Smooth muscle cell (in vitro differentiated cells): ENCODE measurements around the gene COBLL1. TPM values are rescaled to one million over a fixed set of nuclear protein-coding genes. Genes with fewer than 3 reads are reported as not detected.

Source experiments
- DNase-seq: peaks from one replicate; lab custom pipeline; 2025; ENCODE audit not compliant: unreplicated experiment; lab: John Stamatoyannopoulos, UW
- H2AFZ ChIP-seq: fragments of 200-600 bp; sonication (generic); 2 replicates; pipeline ENCODE4 v1.6.0; 2016; ENCODE audit warnings: antibody characterized with exemption, low read depth, mild to moderate bottlenecking
- H3F3A ChIP-seq: fragments of 200-600 bp; sonication (generic); 2 replicates; pipeline ENCODE4 v1.6.0; 2017; ENCODE audit warnings: antibody characterized with exemption, low read depth
- H3K27ac ChIP-seq: fragments of 200-600 bp; sonication (generic); 2 replicates; pipeline ENCODE4 v1.5.1; 2016; ENCODE audit warnings: low read depth, mild to moderate bottlenecking
- H3K27me3 ChIP-seq: fragments of 200-600 bp; sonication (generic); 2 replicates; pipeline ENCODE4 v1.6.1; 2016; ENCODE audit warnings: low read depth, mild to moderate bottlenecking
- H3K36me3 ChIP-seq: fragments of 200-600 bp; sonication (generic); 2 replicates; pipeline ENCODE4 v1.5.1; 2016; ENCODE audit warnings: low read depth
- H3K4me1 ChIP-seq: fragments of 200-600 bp; sonication (generic); 2 replicates; pipeline ENCODE4 v1.5.1; 2016; ENCODE audit warnings: low read depth
- H3K4me2 ChIP-seq: fragments of 200-600 bp; sonication (generic); 2 replicates; pipeline ENCODE4 v1.6.0; 2016; ENCODE audit warnings: mild to moderate bottlenecking
- H3K4me3 ChIP-seq: fragments of 200-600 bp; sonication (generic); 2 replicates; pipeline ENCODE4 v1.5.1; 2016; ENCODE audit warnings: mild to moderate bottlenecking
- H3K79me2 ChIP-seq: fragments of 200-600 bp; sonication (generic); 2 replicates; pipeline ENCODE4 v1.6.0; 2016; ENCODE audit warnings: low read depth, mild to moderate bottlenecking
- H3K9ac ChIP-seq: fragments of 200-600 bp; sonication (generic); 2 replicates; pipeline ENCODE4 v1.6.0; 2016; ENCODE audit warnings: low read depth
- H3K9me3 ChIP-seq: fragments of 200-600 bp; sonication (generic); replicated peaks from 2 replicates; pipeline ENCODE4 v1.5.1; 2016; ENCODE audit warnings: low read depth
- H4K20me1 ChIP-seq: fragments of 200-600 bp; sonication (generic); 2 replicates; pipeline ENCODE4 v1.6.0; 2016; ENCODE audit warnings: low read depth
- CTCF ChIP-seq: fragments of 200-600 bp; sonication (generic); IDR thresholded peaks from 2 replicates; pipeline ENCODE4 v1.5.1; 2017; ENCODE audit warnings: borderline replicate concordance, mild to moderate bottlenecking, antibody characterized with exemption; ENCODE audit not compliant: insufficient read depth, poor library complexity, severe bottlenecking
- WGBS: methylation state at CpG from one replicate; pipeline ENCODE4 v1.1.7; 2016; ENCODE audit warnings: low lambda C conversion rate; 5-methylcytosine and 5-hydroxymethylcytosine counted together
- polyA plus RNA-seq: library from polyadenylated mRNA; unstranded; fragments of >200 nt; fragmentation: Nextera tagmentation; extraction: Ambion mirVana; gene quantifications from 2 replicates; pipeline ENCODE4 v1.2.1, GENCODE V29; 2016
- total RNA-seq: library from RNA; depleted of rRNA; stranded (reverse); fragments of >200 nt; gene quantifications from 2 replicates; pipeline ENCODE4 v1.2.3, GENCODE V29; 2014

Gene COBLL1
- total and polyA plus RNA-seq, 2 experiments from 2014 or later, result 5.2 to 17.4 TPM

GRCh38 chr2:164887434-164888144 is 46.0 kb upstream of the COBLL1 start:
- Histone ChIP-seq H4K20me1 (no peaks in the 10 kb centered on the region), H3K9me3 (no peaks in the 10 kb centered on the region), H3K4me2 (no peak overlapping the region), H3K27ac (no peak overlapping the region), H3K27me3 (no peaks in the 10 kb centered on the region), H3K9ac (no peak overlapping the region), H2AFZ (no peak overlapping the region), H3K4me3 (no peak overlapping the region), H3K4me1 (peaks cover 9% of the 10 kb centered on the region), H3F3A (no peaks in the 10 kb centered on the region), H3K79me2 (no peaks in the 10 kb centered on the region), H3K36me3 (no peaks in the 10 kb centered on the region)
- 84% methylated on average over 4 of the region's 4 CpGs for WGBS
- TF ChIP-seq CTCF, result no peak
- no peak for DNase-seq

GRCh38 chr2:164882276-164882675 is 40.7 kb upstream of the COBLL1 start:
- Histone ChIP-seq H3K79me2 (no peaks in the 10 kb centered on the region), H3K4me1 (peaks cover 4% of the 10 kb centered on the region), H3K27me3 (no peaks in the 10 kb centered on the region), H3K27ac (no peak overlapping the region), H3K9me3 (no peaks in the 10 kb centered on the region), H3K9ac (no peak overlapping the region), H4K20me1 (no peaks in the 10 kb centered on the region), H3K36me3 (no peaks in the 10 kb centered on the region), H3K4me3 (no peak overlapping the region), H2AFZ (no peak overlapping the region), H3F3A (no peaks in the 10 kb centered on the region), H3K4me2 (no peak overlapping the region)
- DNase-seq, result no peak
- 92% methylated on average over 9 of the region's 9 CpGs for WGBS
- TF ChIP-seq CTCF, result no peak

GRCh38 chr2:164881524-164881923 is 39.9 kb upstream of the COBLL1 start:
- Histone ChIP-seq H3K4me2 (no peak overlapping the region), H4K20me1 (no peaks in the 10 kb centered on the region), H3K27me3 (no peaks in the 10 kb centered on the region), H3K27ac (no peak overlapping the region), H2AFZ (no peak overlapping the region), H3K79me2 (no peaks in the 10 kb centered on the region), H3K9me3 (no peaks in the 10 kb centered on the region), H3K4me3 (no peak overlapping the region), H3K36me3 (no peaks in the 10 kb centered on the region), H3F3A (no peaks in the 10 kb centered on the region), H3K4me1 (peaks cover 4% of the 10 kb centered on the region), H3K9ac (no peak overlapping the region)
- no peak for TF ChIP-seq CTCF
- WGBS, result 100% methylated on average over 1 of the region's 1 CpG
- DNase-seq, result no peak

GRCh38 chr2:164879901-164880535 is 38.4 kb upstream of the COBLL1 start:
- Histone ChIP-seq H3K27ac (no peak overlapping the region), H3K4me1 (peaks cover 4% of the 10 kb centered on the region), H3K4me2 (no peak overlapping the region), H3K4me3 (no peak overlapping the region), H3F3A (no peaks in the 10 kb centered on the region), H3K9ac (no peak overlapping the region), H4K20me1 (no peaks in the 10 kb centered on the region), H3K9me3 (no peaks in the 10 kb centered on the region), H3K36me3 (no peaks in the 10 kb centered on the region), H3K27me3 (no peaks in the 10 kb centered on the region), H2AFZ (no peak overlapping the region), H3K79me2 (no peaks in the 10 kb centered on the region)
- no peak for TF ChIP-seq CTCF
- WGBS, result 72% methylated on average over 2 of the region's 2 CpGs
- DNase-seq, result no peak
